Body of pancreas (tissue), 4 donors: Measurements from ENCODE around the gene CTRB2. TPM values are rescaled to one million over a fixed set of nuclear protein-coding genes. Genes with fewer than 3 reads are reported as not detected.

Source experiments
- ATAC-seq: fragments of 150-250 bp; one replicate; pipeline ENCODE4 v1.9.1; 2016
- DNase-seq, 4 donors: peaks; one replicate each; pipeline ENCODE4 v3.0.0-alpha.2; 2019
- H3K27ac ChIP-seq, 4 donors: fragments of 200-600 bp; sonication (generic); 1 replicate in 3 of 4; 2 replicates in 1 of 4; pipeline versions ENCODE4 v1.5.1 to v1.6.1; 2016 to 2019; ENCODE audit warnings: mild to moderate bottlenecking in 1 of 4, mixed read lengths in 1 of 4, moderate library complexity in 1 of 4
- H3K27me3 ChIP-seq, 2 donors: fragments of 200-600 bp; sonication (generic); one replicate each; pipeline ENCODE4 v1.6.0; 2016; ENCODE audit warnings: mild to moderate bottlenecking in 1 of 2
- H3K36me3 ChIP-seq, 2 donors: fragments of 200-600 bp; sonication (generic); replicated peaks in 1 of 2; 2 replicates each; pipeline ENCODE4 v1.5.1; 2016; ENCODE audit warnings: low read depth in 2 of 2; ENCODE audit not compliant: insufficient read depth in 1 of 2
- H3K4me1 ChIP-seq: fragments of 200-600 bp; sonication (generic); one replicate; pipeline ENCODE4 v1.6.0; 2016
- H3K4me3 ChIP-seq, 2 donors: fragments of 200-600 bp; sonication (generic); 1 replicate in 1 of 2; 2 replicates in 1 of 2; pipeline ENCODE4 v1.5.1; 2016 to 2019
- H3K9me3 ChIP-seq, 3 donors: fragments of 200-600 bp; sonication (generic); 1 replicate in 2 of 3; 2 replicates in 1 of 3; pipeline ENCODE4 v1.5.1; 2016
- POLR2A ChIP-seq, 3 donors: fragments of 450-650 bp; IDR thresholded peaks; one replicate each; pipeline ENCODE4 v1.6.1; 2016; ENCODE audit warnings: antibody characterized with exemption in 3 of 3, mild to moderate bottlenecking in 2 of 3
- WGBS, 2 donors: methylation state at CpG; one replicate each; pipeline ENCODE4 v1.1.5; 2017; 5-methylcytosine and 5-hydroxymethylcytosine counted together
- intact Hi-C: fragments of 100-400 bp; cut with DNase I; formaldehyde crosslinking; loops from one replicate; pipeline ENCODE4 v1.15.1; 2023
- total RNA-seq, 2 donors: library from RNA; depleted of rRNA; stranded (reverse); fragments of >200 nt; gene quantifications; one replicate each; pipeline ENCODE4 v1.1.0, GENCODE V29; 2016
- TF ChIP-seq, protein P1 (sequence below), 7 experiments: fragments of 450-650 bp in 4 of 7; fragments of 200-600 bp in 3 of 7; sonication (generic) in 3 of 7; IDR thresholded peaks; one replicate each; pipeline ENCODE4 v1.5.1; 2016 to 2019; ENCODE audit warnings: antibody characterized with exemption in 7 of 7

CTRB2 gene
- total RNA-seq, 2 donors from 2014 or later: 18,538 to 32,261 TPM

DNA sequence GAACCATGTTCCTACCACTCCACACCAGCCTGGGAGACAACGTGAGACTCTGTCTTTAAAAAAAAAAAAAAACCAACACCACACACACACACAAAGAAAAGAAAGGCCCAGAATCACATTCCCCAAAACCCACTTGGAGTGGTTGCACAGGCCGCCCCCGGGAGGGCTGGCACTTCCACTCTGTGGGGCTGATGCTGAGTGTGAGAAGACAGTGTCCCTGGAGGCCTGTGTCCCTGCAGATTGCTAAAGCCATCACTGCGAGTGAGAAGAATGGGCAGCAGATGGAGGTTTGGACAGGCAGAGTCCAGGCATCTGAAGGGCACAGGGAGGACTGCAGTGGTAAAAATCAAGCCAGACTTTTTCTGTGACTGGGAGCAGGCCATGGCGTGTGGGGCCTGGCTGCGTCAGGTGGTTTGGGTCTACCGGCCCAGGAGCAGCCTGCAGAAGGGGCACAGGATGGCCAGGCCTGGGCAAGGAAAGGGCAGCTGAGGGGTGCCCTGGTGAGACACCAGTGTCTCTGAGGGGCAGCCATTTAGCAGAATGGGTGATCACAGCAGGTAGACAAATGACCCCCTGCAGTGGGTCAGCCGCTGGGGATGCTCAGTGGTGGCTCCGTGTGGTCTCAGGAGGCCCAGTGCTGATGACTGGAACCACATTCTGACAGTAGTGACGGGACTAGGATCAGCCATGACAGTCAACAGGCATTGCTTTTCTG, 13.1 kb downstream of the CTRB2 start:
- intact Hi-C loops: no loop called here
- H3K4me3 ChIP-seq: no peak overlapping the region
- H3K36me3 ChIP-seq: no peaks in the 10 kb centered on the region
- no peaks in the 10 kb centered on the region for H3K9me3 ChIP-seq
- TF ChIP-seq, protein P1, sequence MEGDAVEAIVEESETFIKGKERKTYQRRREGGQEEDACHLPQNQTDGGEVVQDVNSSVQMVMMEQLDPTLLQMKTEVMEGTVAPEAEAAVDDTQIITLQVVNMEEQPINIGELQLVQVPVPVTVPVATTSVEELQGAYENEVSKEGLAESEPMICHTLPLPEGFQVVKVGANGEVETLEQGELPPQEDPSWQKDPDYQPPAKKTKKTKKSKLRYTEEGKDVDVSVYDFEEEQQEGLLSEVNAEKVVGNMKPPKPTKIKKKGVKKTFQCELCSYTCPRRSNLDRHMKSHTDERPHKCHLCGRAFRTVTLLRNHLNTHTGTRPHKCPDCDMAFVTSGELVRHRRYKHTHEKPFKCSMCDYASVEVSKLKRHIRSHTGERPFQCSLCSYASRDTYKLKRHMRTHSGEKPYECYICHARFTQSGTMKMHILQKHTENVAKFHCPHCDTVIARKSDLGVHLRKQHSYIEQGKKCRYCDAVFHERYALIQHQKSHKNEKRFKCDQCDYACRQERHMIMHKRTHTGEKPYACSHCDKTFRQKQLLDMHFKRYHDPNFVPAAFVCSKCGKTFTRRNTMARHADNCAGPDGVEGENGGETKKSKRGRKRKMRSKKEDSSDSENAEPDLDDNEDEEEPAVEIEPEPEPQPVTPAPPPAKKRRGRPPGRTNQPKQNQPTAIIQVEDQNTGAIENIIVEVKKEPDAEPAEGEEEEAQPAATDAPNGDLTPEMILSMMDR (IDR thresholded peaks at IDR 0.05): no peak
- TF ChIP-seq POLR2A (IDR thresholded peaks at IDR 0.05): no peak
- H3K4me1 ChIP-seq: no peaks in the 10 kb centered on the region
- no peak for ATAC-seq
- no peaks in the 10 kb centered on the region for H3K27me3 ChIP-seq
- DNase-seq: no peak
- no peak overlapping the region for H3K27ac ChIP-seq
- 80 to 83% methylated on average over 8 to 10 of the region's 10 CpGs for WGBS, 2 donors

DNA sequence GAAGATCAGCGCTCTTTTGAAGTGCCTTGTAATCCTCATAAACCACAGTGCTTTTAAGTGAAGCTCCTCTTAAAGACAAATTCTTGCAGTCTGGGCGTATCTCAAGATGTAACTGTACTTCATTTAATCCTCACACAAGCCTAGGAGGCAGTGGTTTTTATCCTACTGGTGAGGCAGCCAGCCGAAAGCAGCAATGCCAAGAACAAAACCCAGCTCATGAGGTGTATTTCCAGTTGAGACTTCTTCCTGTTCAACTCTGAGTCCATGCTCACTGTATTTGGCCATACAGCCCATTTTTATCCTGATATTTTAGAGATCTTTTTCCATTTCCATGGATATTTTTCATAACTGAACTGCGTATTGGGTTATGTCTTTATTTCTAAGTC, 13.7 kb downstream of the CTRB2 start:
- no peak overlapping the region for H3K4me3 ChIP-seq
- TF ChIP-seq, protein P1 (IDR thresholded peaks at IDR 0.05): no peak
- TF ChIP-seq POLR2A (IDR thresholded peaks at IDR 0.05): no peak
- H3K9me3 ChIP-seq: no peaks in the 10 kb centered on the region
- no peak for DNase-seq
- H3K4me1 ChIP-seq: no peaks in the 10 kb centered on the region
- no peak overlapping the region for H3K27ac ChIP-seq
- ATAC-seq: no peak
- whole genome bisulfite sequencing, 2 donors: 89 to 93% methylated on average over 4 of the region's 4 CpGs
- intact Hi-C loops: no loop called here
- no peaks in the 10 kb centered on the region for H3K36me3 ChIP-seq
- no peaks in the 10 kb centered on the region for H3K27me3 ChIP-seq

DNA sequence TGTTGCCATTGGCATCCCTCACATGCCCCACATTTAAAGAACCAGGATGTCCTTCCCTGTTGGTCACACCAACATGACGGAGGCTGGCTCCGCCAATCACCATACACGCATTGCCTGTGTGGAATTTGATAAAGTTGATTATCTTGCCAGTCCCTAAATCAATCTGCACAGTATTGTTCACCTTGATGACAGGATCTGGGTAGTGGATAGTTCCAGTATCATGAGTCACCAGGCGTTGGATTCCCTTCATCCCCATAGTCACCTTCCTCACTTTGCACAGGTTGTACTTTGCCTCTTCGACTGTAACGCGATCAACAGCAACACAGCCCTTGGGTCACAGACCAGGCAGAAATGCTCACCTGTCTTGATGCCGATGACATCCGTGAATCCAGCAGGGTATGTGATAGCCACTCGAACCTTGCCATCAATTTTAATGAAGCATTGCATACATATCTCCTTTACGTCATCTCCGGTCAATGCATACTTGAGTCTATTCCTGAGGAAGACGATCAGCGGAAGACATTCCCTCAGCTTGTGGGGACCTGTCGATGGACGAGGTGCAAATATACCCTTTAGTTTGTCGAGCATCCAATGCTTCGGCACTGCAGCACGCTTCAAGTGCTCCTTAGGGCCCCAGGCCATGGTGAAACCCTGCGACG, 14.2 kb downstream of the CTRB2 start:
- no peak for DNase-seq
- no peaks in the 10 kb centered on the region for H3K4me1 ChIP-seq
- no peak for TF ChIP-seq POLR2A (IDR thresholded peaks at IDR 0.05)
- TF ChIP-seq, protein P1 (IDR thresholded peaks at IDR 0.05): no peak
- WGBS, 2 donors: 91 to 95% methylated on average over 18 to 21 of the region's 21 CpGs
- no peak overlapping the region for H3K4me3 ChIP-seq
- ATAC-seq: no peak
- intact Hi-C loops: no loop called here
- no peaks in the 10 kb centered on the region for H3K27me3 ChIP-seq
- no peak overlapping the region for H3K27ac ChIP-seq
- no peaks in the 10 kb centered on the region for H3K9me3 ChIP-seq
- no peaks in the 10 kb centered on the region for H3K36me3 ChIP-seq

DNA sequence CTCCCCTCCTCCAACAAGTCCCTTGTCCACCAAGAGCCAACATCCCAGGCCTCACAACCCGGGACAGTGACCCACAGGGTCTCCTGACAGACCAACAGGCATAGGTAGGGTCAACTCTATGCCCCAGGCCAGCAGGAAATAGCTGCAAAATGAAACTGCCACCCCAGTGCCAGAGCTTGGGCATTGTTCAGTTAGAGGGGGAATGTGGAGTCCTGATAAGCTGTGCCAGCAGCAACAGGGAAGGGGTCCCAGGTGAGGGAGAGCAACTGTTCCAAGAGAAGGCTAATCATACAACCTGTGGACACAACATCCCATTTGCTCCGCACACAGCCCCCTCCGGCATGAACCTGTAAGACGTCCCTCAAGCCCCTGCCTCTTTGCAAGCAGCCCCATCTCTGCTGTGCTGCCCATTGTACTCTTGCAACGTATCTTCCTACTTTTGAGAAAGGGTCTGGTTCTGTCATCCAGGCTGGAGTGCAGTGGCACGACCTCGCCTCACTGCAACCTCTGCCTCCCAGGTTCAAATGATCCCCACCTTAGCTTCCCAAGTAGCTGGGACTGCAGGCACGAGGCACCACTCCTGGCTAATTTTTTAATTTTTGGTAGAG, 17.2 kb downstream of the CTRB2 start:
- no peak for DNase-seq

More for the DNA sequence above, 17.2 kb downstream of the CTRB2 start:
- ATAC-seq: no peak
- H3K9me3 ChIP-seq: no peaks in the 10 kb centered on the region
- H3K27ac ChIP-seq: no peak overlapping the region
- WGBS, 2 donors: 81 to 88% methylated on average over 8 of the region's 8 CpGs
- no peak for TF ChIP-seq POLR2A (IDR thresholded peaks at IDR 0.05)
- TF ChIP-seq, protein P1 (IDR thresholded peaks at IDR 0.05): no peak
- H3K36me3 ChIP-seq: no peaks in the 10 kb centered on the region
- no peaks in the 10 kb centered on the region for H3K27me3 ChIP-seq
- no peaks in the 10 kb centered on the region for H3K4me1 ChIP-seq
- no peak overlapping the region for H3K4me3 ChIP-seq
- intact Hi-C loops: no loop called here
